ENCODE measurements around the gene LBHD2.

DNA sequence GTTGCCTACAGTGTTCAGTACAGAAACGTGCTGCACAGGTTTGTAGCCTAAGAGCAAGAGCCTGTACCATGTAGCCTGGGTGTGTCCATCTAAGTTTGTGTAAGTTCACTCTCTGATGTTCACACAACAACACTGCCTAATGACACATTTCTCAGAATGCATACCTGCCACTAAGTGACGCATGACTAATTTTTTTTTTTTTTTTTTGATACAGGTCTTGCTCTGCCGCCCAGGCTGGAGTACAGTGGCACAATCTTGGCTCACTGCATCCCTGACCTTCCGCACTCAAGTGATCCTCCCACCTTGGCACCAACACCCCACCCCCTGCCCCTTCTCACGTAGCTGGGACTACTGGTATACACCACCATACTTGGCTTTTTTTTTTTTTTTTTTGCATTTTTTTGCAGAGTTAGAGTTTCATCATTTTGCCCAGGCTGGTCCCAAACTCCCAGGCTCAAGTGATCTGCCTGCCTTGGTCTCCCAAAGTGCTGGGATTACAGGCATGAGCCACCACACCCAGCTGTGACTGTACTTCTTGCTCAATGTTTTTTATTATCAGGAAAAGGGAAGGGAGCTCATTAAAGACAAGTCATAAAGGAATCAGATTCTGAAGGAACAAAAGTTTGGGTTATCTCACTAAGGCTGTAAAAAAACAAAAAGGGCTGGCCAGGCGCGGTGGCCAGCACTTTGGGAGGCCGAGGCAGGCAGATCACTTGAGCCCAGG is 16.6 kb upstream of the LBHD2 start:
- no peak for TF ChIP-seq POLR2A (IDR thresholded peaks at IDR 0.05; ENCODE audit: low read length)
- no peak for TF ChIP-seq GATA1 (IDR thresholded peaks at IDR 0.05; ENCODE audit: low read depth, low read length)

Measured in erythroblast (primary cell).